Activated naive CD8-positive, alpha-beta T cell treated with anti-CD3 and anti-CD28 coated beads, Interleukin-2, amount 50 U/mL, for 24 hours (primary cell): Measurements from ENCODE around the gene PMM2.
"Not testable (repeated sequence)": the region's sequence is repeated elsewhere in the genome, so short reads cannot be mapped to it uniquely, and the experiment has no call there.

Experiments
- ATAC-seq: fragments of 150-1000 bp; cut with Tn5 transposase; one replicate; pipeline ENCODE4 v1.10.0; 2021
- DNase-seq: peaks from one replicate; pipeline ENCODE4 v3.0.0; 2021
- H3K27ac Mint-ChIP-seq: one replicate; pipeline ENCODE4 v1.8.0; 2021; ENCODE audit warnings: mild to moderate bottlenecking, mixed read lengths
- H3K27me3 Mint-ChIP-seq: one replicate; pipeline ENCODE4 v1.8.0; 2021; ENCODE audit warnings: mixed read lengths
- H3K36me3 Mint-ChIP-seq: one replicate; pipeline ENCODE4 v1.8.0; 2021; ENCODE audit warnings: low read depth, mixed read lengths
- H3K4me1 Mint-ChIP-seq: one replicate; pipeline ENCODE4 v1.8.0; 2021; ENCODE audit warnings: mixed read lengths
- H3K4me3 Mint-ChIP-seq: one replicate; pipeline ENCODE4 v1.8.0; 2021; ENCODE audit warnings: mild to moderate bottlenecking, moderate library complexity, mixed read lengths
- H3K9me3 Mint-ChIP-seq: one replicate; pipeline ENCODE4 v1.8.0; 2021; ENCODE audit warnings: mixed read lengths

Gene PMM2

GRCh38 chr16:8798174-8798527, 512 bp downstream of the PMM2 start:
- peaks cover 2% of the 10 kb centered on the region for H3K27me3 Mint-ChIP-seq
- DNase-seq (peak; percentile 27), ATAC-seq (peak; percentile 42)
- H3K4me3 Mint-ChIP-seq, result peak overlapping the region; percentile 94
- H3K36me3 Mint-ChIP-seq, result peaks cover 40% of the 10 kb centered on the region
- peak overlapping the region; percentile 94 for H3K27ac Mint-ChIP-seq
- peaks cover 44% of the 10 kb centered on the region for H3K4me1 Mint-ChIP-seq
- H3K9me3 Mint-ChIP-seq, result no peaks in the 10 kb centered on the region

- no peak for ATAC-seq
- H3K4me1 Mint-ChIP-seq, result peaks cover 44% of the 10 kb centered on the region
- peaks cover 2% of the 10 kb centered on the region for H3K27me3 Mint-ChIP-seq
- DNase-seq, result no peak
- peaks cover 44% of the 10 kb centered on the region for H3K36me3 Mint-ChIP-seq
- H3K27ac Mint-ChIP-seq, result peak overlapping the region; percentile 94
- no peaks in the 10 kb centered on the region for H3K9me3 Mint-ChIP-seq
- peak overlapping the region; percentile 94 for H3K4me3 Mint-ChIP-seq
Measured at GRCh38 chr16:8798535-8799157, 1.0 kb downstream of the PMM2 start.

GRCh38 chr16:8801701-8802100, 4.1 kb downstream of the PMM2 start:
- Mint-ChIP-seq H3K9me3 (no peaks in the 10 kb centered on the region), H3K36me3 (peaks cover 53% of the 10 kb centered on the region), H3K4me1 (peaks cover 30% of the 10 kb centered on the region), H3K4me3 (no peak overlapping the region), H3K27me3 (peaks cover 2% of the 10 kb centered on the region), H3K27ac (no peak overlapping the region)
- DNase-seq (no peak), ATAC-seq (no peak)

GRCh38 chr16:8803733-8804132, 6.1 kb downstream of the PMM2 start:
- Mint-ChIP-seq H3K36me3 (peaks cover 63% of the 10 kb centered on the region), H3K4me1 (peaks cover 18% of the 10 kb centered on the region)
- not testable (repeated sequence) for H3K9me3 Mint-ChIP-seq, H3K27ac Mint-ChIP-seq, H3K27me3 Mint-ChIP-seq, ATAC-seq, DNase-seq, H3K4me3 Mint-ChIP-seq

GRCh38 chr16:8804313-8804712, 6.7 kb downstream of the PMM2 start:
- no peak overlapping the region for H3K27ac Mint-ChIP-seq
- H3K36me3 Mint-ChIP-seq, result peaks cover 64% of the 10 kb centered on the region
- peaks cover 14% of the 10 kb centered on the region for H3K4me1 Mint-ChIP-seq
- H3K27me3 Mint-ChIP-seq, result no peaks in the 10 kb centered on the region
- no peak for DNase-seq
- ATAC-seq, result no peak
- H3K4me3 Mint-ChIP-seq, result no peak overlapping the region
- no peaks in the 10 kb centered on the region for H3K9me3 Mint-ChIP-seq

GRCh38 chr16:8806272-8806983, 8.8 kb downstream of the PMM2 start:
- Mint-ChIP-seq H3K4me3 (no peak overlapping the region), H3K4me1 (peaks cover 2% of the 10 kb centered on the region), H3K9me3 (no peaks in the 10 kb centered on the region), H3K36me3 (peaks cover 73% of the 10 kb centered on the region), H3K27ac (no peak overlapping the region), H3K27me3 (no peaks in the 10 kb centered on the region)
- no peak for ATAC-seq
- no peak for DNase-seq

- Mint-ChIP-seq H3K27ac (no peak overlapping the region), H3K4me1 (peaks cover 2% of the 10 kb centered on the region), H3K27me3 (no peaks in the 10 kb centered on the region), H3K4me3 (no peak overlapping the region), H3K36me3 (peaks cover 74% of the 10 kb centered on the region), H3K9me3 (no peaks in the 10 kb centered on the region)
- DNase-seq, result no peak
- ATAC-seq, result no peak
Measured at GRCh38 chr16:8807189-8807588, 9.6 kb downstream of the PMM2 start.

- peaks cover 75% of the 10 kb centered on the region for H3K36me3 Mint-ChIP-seq
- DNase-seq (no peak), ATAC-seq (no peak)
- H3K27ac Mint-ChIP-seq, result no peak overlapping the region
- no peaks in the 10 kb centered on the region for H3K27me3 Mint-ChIP-seq
- H3K4me3 Mint-ChIP-seq, result no peak overlapping the region
- H3K9me3 Mint-ChIP-seq, result no peaks in the 10 kb centered on the region
- H3K4me1 Mint-ChIP-seq, result peaks cover 4% of the 10 kb centered on the region
Measured at GRCh38 chr16:8808009-8808408, 10.4 kb downstream of the PMM2 start.

GRCh38 chr16:8808613-8809353, 11.1 kb downstream of the PMM2 start:
- H3K36me3 Mint-ChIP-seq, result peaks cover 76% of the 10 kb centered on the region
- ATAC-seq, result no peak
- H3K27ac Mint-ChIP-seq, result no peak overlapping the region
- H3K27me3 Mint-ChIP-seq, result no peaks in the 10 kb centered on the region
- no peak for DNase-seq
- no peaks in the 10 kb centered on the region for H3K9me3 Mint-ChIP-seq
- peaks cover 9% of the 10 kb centered on the region for H3K4me1 Mint-ChIP-seq
- H3K4me3 Mint-ChIP-seq, result no peak overlapping the region

GRCh38 chr16:8812162-8812843, 14.7 kb downstream of the PMM2 start:
- ATAC-seq (no peak), DNase-seq (no peak)
- H3K36me3 Mint-ChIP-seq, result peaks cover 78% of the 10 kb centered on the region
- H3K9me3 Mint-ChIP-seq, result no peaks in the 10 kb centered on the region
- no peaks in the 10 kb centered on the region for H3K27me3 Mint-ChIP-seq
- H3K4me1 Mint-ChIP-seq, result peaks cover 28% of the 10 kb centered on the region
- no peak overlapping the region for H3K4me3 Mint-ChIP-seq
- H3K27ac Mint-ChIP-seq, result no peak overlapping the region

- no peak for DNase-seq
Measured at GRCh38 chr16:8814095-8814806, 16.6 kb downstream of the PMM2 start.

GRCh38 chr16:8816967-8817655, 19.5 kb downstream of the PMM2 start:
- H3K36me3 Mint-ChIP-seq, result peaks cover 70% of the 10 kb centered on the region
- no peaks in the 10 kb centered on the region for H3K9me3 Mint-ChIP-seq
- H3K27ac Mint-ChIP-seq, result peak overlapping the region; percentile 20
- no peak for ATAC-seq
- H3K4me3 Mint-ChIP-seq, result no peak overlapping the region
- H3K27me3 Mint-ChIP-seq, result no peaks in the 10 kb centered on the region
- DNase-seq, result no peak
- peaks cover 33% of the 10 kb centered on the region for H3K4me1 Mint-ChIP-seq

More at GRCh38 chr16:8814095-8814806, 16.6 kb downstream of the PMM2 start:
- Mint-ChIP-seq H3K4me3 (no peak overlapping the region), H3K27me3 (no peaks in the 10 kb centered on the region), H3K4me1 (peaks cover 32% of the 10 kb centered on the region), H3K36me3 (peaks cover 70% of the 10 kb centered on the region), H3K9me3 (no peaks in the 10 kb centered on the region), H3K27ac (peak overlapping the region; percentile 68)
- peak; percentile 74 for ATAC-seq

- ATAC-seq (no peak), DNase-seq (no peak)
- Mint-ChIP-seq H3K36me3 (peaks cover 67% of the 10 kb centered on the region), H3K9me3 (no peaks in the 10 kb centered on the region), H3K4me3 (no peak overlapping the region), H3K27ac (no peak overlapping the region), H3K4me1 (peaks cover 29% of the 10 kb centered on the region), H3K27me3 (no peaks in the 10 kb centered on the region)
Measured at GRCh38 chr16:8818504-8819270, 21.0 kb downstream of the PMM2 start.
